ENCODE data around the gene DOCK3.
"Not testable (repeated sequence)": the region's sequence is repeated elsewhere in the genome, so short reads cannot be mapped to it uniquely, and the experiment has no call there.

Gene DOCK3

GRCh38 chr3:50885070-50885850 is 210.5 kb downstream of the DOCK3 start:
- TF ChIP-seq CTCF (conservative IDR thresholded peaks at IDR 0.05; ENCODE audit: low read depth, low read length) = no peak
- no peak overlapping the region for H3K4me3 ChIP-seq (ENCODE audit: low read depth, low read length)
- no peak for DNase-seq (ENCODE audit: low read depth)

DNA sequence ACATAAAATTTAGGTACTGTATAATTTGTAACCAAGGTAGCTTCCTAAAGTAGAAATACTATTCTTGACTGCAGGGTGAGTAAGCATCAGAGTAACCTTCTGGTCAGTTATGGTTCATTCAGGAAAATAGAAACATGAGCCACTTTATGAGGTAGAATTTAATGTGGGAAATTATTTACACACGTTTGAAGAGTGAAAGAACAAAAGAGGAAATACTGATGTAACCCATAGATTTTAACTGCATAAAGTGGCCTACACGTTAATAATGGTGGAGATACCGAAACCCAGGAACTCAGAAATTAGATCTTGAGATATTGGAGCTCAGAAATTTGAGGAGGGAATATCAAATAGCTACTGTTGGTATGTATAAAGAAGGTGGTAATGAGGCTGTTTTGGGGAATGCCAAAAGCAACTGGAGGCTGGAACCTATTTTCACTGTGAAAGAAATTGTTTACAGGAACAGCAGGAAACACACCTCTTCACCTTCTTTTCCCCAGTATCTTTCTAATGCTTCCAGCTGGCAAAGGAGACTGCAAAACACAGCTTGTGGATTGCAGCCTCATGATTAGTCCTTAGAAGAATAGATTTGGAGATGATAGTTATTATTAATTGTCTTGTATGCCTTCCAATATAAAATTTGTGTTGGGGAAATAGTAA is 216.1 kb downstream of the DOCK3 start:
- no peak for DNase-seq (ENCODE audit: low read depth)
- no peak overlapping the region for H3K4me3 ChIP-seq (ENCODE audit: low read depth, low read length)
- TF ChIP-seq CTCF (conservative IDR thresholded peaks at IDR 0.05; ENCODE audit: low read depth, low read length) = no peak

DNA sequence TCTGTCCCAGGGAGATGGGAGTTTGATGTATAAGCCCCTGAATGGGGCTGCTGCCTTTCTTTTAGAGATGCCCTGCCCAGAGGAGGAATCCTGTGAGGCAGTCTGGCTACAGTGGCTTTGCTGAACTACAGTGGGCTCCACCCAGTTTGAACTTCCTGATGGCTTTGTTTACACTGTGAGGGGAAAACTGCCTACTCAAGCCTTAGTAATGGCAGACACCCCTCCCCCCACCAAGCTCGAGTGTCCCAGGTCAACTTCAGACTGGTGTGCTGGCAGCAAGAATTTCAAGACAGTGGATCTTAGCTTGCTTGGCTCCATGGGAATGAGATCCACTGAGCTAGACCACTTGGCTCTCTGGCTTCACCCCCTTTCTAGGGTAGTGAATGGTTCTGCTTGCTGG is 226.4 kb downstream of the DOCK3 start:
- not testable (repeated sequence) for H3K4me3 ChIP-seq (ENCODE audit: low read depth, low read length); DNase-seq (ENCODE audit: low read depth)

DNA sequence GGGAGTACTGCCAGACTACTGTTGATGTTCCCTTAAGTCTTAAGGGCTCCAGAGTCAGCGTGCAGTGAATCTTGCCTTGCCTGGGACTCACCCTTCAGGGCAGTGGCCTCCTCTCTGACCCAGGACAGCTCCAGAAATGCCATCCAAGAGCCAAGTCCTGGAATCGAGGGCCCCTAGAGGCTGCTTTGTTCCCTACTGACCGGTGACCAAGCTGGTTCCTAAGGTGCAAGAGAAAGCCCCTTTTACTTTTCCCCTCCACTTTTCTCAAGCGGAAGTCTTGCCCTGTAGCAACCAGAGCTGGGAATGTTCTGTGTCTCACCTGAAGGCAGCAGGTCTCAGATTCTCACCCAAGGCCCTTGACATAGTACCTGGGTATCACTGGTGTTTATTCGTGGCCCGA is 238.0 kb downstream of the DOCK3 start:
- no peak for TF ChIP-seq CTCF (conservative IDR thresholded peaks at IDR 0.05; ENCODE audit: low read depth, low read length)

DNA sequence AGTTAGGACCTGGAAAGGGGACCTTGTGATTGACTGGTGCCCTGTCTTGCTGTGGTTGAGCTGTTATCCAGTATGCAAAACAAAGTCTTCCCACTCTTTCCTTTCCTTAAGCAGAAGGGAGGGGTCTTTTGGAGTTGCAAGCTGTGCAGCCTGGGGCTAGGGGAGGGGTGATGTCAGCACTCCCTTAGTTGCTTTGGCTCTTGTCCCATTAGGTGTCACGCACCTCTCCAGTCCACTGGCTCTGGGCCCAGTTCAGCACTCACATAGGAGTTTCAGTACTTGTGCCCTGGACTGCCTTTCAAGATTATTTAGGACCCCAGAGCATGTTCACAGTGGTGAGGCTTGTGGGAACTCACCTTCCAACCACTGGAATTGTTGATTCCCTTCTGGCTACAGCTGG is 238.5 kb downstream of the DOCK3 start:
- no peak for TF ChIP-seq CTCF (conservative IDR thresholded peaks at IDR 0.05; ENCODE audit: low read depth, low read length)
- no peak for DNase-seq (ENCODE audit: low read depth)
- no peak overlapping the region for H3K4me3 ChIP-seq (ENCODE audit: low read depth, low read length)

More for the DNA sequence above, 238.0 kb downstream of the DOCK3 start:
- no peak overlapping the region for H3K4me3 ChIP-seq (ENCODE audit: low read depth, low read length)
- no peak for DNase-seq (ENCODE audit: low read depth)

- not testable (repeated sequence) for DNase-seq (ENCODE audit: low read depth); H3K4me3 ChIP-seq (ENCODE audit: low read depth, low read length)
Observed at GRCh38 chr3:50922071-50922470, 247.3 kb downstream of the DOCK3 start.

- no peak overlapping the region for H3K4me3 ChIP-seq (ENCODE audit: low read depth, low read length)
- no peak for DNase-seq (ENCODE audit: low read depth)
- no peak for TF ChIP-seq CTCF (conservative IDR thresholded peaks at IDR 0.05; ENCODE audit: low read depth, low read length)
Observed at GRCh38 chr3:50923955-50924354, 249.2 kb downstream of the DOCK3 start.

- DNase-seq (ENCODE audit: low read depth) = no peak
- no peak overlapping the region for H3K4me3 ChIP-seq (ENCODE audit: low read depth, low read length)
- no peak for TF ChIP-seq CTCF (conservative IDR thresholded peaks at IDR 0.05; ENCODE audit: low read depth, low read length)
Observed at GRCh38 chr3:50924638-50925037, 249.9 kb downstream of the DOCK3 start.

Measured in choroid plexus epithelial cell (primary cell).